ENCODE measurements around the gene FAM89A. TPM values are rescaled to one million over a fixed set of nuclear protein-coding genes. Genes with fewer than 3 reads are reported as not detected.

FAM89A gene
- 11.2 to 17.9 TPM (median 15.9 TPM) in 5 replicates for total RNA-seq (2022; extraction: Qiagen RNA extraction)

DNA sequence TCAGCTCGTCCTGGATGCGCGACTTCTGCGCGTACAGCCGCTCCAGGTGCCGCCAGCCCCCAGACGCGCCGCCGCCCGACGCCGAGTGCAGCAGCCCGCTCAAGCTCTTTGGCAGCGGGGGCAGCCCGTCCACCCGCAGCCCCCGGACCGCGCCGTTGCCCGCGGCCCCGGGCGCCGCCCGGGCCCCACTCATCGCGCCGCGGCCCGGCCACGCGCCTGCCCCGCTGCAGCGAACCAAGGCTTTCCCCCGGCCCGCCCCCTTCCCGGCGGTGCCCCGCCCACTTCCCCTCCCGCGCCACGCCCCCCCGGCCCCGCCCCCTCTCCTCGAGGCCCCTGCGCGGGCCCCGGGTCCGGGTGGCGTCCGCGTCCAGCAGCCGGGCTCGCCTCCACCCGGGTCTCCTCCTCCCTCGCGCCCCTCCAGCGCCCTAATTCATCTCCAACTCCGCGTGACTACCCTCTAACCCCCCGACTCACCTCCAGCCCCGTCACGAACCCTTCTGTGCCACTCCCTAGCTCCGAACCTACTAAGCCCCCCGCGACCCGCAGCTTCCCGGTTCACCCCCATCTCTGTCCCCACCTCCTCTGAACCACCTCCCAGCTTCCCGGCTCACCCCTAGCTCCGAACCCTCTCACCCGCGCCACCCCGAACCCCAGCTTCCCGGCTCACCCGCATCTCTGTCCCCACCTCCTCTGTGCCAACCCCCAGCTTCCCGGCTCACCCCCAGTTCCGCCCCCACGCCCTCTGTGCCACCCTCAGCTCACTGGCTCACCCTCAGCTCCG lies at the start of gene FAM89A:
FAM89A (minus strand) TSS at position 236 of the 781 bp plus-strand sequence; CDS start at position 193, 43 bp downstream.

DNA sequence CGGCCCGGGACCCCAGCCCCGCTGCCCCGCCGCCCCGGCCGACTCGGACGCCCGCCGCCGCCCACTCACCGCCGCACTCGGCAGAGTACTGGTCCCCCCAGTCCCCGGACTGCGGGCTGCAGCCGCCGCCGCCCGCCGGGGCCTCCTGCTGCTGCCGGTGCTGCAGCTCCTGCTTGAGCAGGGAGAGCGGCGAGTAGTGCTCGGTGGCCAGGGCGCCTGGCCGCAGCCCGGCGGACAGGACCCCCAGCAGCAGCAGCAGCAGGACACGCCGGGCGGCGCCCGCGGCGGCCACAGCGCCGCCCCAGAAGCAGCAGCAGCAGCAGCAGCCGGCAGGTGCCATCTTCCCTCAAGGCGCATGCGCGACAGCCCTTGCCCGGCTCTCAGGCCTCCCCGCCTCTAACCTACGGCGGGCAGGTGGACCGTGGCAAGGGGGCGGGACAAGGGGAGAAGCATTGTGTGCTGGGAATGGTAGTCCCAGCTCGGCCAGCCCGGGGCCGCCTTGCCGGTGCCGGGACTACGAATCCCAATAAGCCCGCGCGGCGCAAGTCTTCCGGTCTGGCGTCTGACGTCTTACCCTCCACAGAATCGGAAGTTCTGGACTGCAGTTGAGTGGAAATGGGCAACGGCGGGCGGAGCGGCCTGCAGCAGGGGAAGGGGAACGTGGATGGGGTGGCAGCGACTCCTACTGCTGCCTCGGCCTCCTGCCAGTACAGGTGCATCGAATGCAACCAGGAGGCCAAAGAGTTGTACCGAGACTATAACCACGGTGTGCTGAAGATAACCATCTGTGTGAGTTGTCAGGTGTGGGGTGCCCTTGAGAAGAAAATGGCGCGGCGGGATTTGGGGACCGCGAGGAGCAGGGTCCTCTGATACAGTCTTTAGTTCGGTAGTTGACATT lies 61.3 kb downstream of the FAM89A start, which contains the start of the genes ARV1 and TTC13:
ARV1 (plus strand) TSS at position 604 of the 898 bp plus-strand sequence; CDS start at position 616, 12 bp downstream.
TTC13 (minus strand) TSS at position 371 of the 898 bp plus-strand sequence; CDS start at position 340, 31 bp downstream.

Other genes with a start within 250 kb of the FAM89A start
- 17.0 to 19.6 TPM (median 19.2 TPM) in 5 replicates for gene C1orf198, start 171.7 kb downstream of the FAM89A start, total RNA-seq (2022; extraction: Qiagen RNA extraction)
- 8.0 to 10.5 TPM (median 9.2 TPM) in 5 replicates for gene TTC13, start 61.4 kb downstream of the FAM89A start, total RNA-seq (2022; extraction: Qiagen RNA extraction)
- gene ARV1, start 61.2 kb downstream of the FAM89A start, total RNA-seq (2022; extraction: Qiagen RNA extraction) = 24.3 to 26.8 TPM (median 25.1 TPM) in 5 replicates
- gene TRIM67, start 121.8 kb upstream of the FAM89A start, total RNA-seq (2022; extraction: Qiagen RNA extraction) = 0.12 to 0.19 TPM (median 0.14 TPM) in 5 replicates
- 34.4 to 39.4 TPM (median 36.1 TPM) in 5 replicates for gene GNPAT, start 201.0 kb upstream of the FAM89A start, total RNA-seq (2022; extraction: Qiagen RNA extraction)

All from A549 treated with Mapracorat at 1 μM for 4 hours (cell line).